Spleen (tissue), 11 donors: ENCODE results near the gene SRGAP3. TPM values are rescaled to one million over a fixed set of nuclear protein-coding genes. Genes with fewer than 3 reads are reported as not detected.

Experiments
- DNase-seq: peaks from one replicate; pipeline ENCODE4 v3.0.0-alpha.2; 2020
- H3K27ac ChIP-seq, 8 donors: fragments of 200-600 bp; sonication (generic) in 7 of 8; 1 replicate in 4 of 8; 2 replicates in 4 of 8; pipeline versions ENCODE4 v1.5.0 to v1.8.0; 2016 to 2021; ENCODE audit warnings: inconsistent platforms in 4 of 8, mild to moderate bottlenecking in 4 of 8, moderate library complexity in 1 of 8
- H3K27me3 ChIP-seq, 7 donors: fragments of 200-600 bp; sonication (generic) in 6 of 7; replicated peaks in 1 of 7; 1 replicate in 4 of 7; 2 replicates in 3 of 7; pipeline versions ENCODE4 v1.5.0 to v1.8.0; 2016 to 2021; ENCODE audit warnings: inconsistent platforms in 3 of 7, mild to moderate bottlenecking in 1 of 7
- H3K36me3 ChIP-seq, 6 donors: fragments of 200-600 bp; sonication (generic) in 5 of 6; 1 replicate in 4 of 6; 2 replicates in 2 of 6; pipeline versions ENCODE4 v1.5.0 to v1.8.0; 2016 to 2021; ENCODE audit warnings: inconsistent platforms in 2 of 6
- H3K4me1 ChIP-seq, 6 donors: fragments of 200-600 bp; sonication (generic) in 5 of 6; 1 replicate in 3 of 6; 2 replicates in 3 of 6; pipeline versions ENCODE4 v1.5.0 to v1.8.0; 2016 to 2021; ENCODE audit warnings: inconsistent platforms in 3 of 6
- H3K4me3 ChIP-seq, 8 donors: fragments of 200-600 bp; sonication (generic) in 7 of 8; 1 replicate in 4 of 8; 2 replicates in 4 of 8; pipeline versions ENCODE4 v1.5.0 to v1.8.0; 2016 to 2021; ENCODE audit warnings: inconsistent platforms in 4 of 8, mild to moderate bottlenecking in 4 of 8, moderate library complexity in 2 of 8
- H3K9me3 ChIP-seq, 8 donors: fragments of 200-600 bp; sonication (generic) in 7 of 8; 1 replicate in 4 of 8; 2 replicates in 4 of 8; pipeline versions ENCODE4 v1.5.0 to v1.8.0; 2016 to 2021; ENCODE audit warnings: inconsistent platforms in 4 of 8
- CTCF ChIP-seq, 11 experiments: fragments of 200-600 bp in 7 of 11; fragments of 450-650 bp in 4 of 11; sonication (generic) in 4 of 11; IDR thresholded peaks in 8 of 11; conservative IDR thresholded peaks in 3 of 11; 1 replicate in 7 of 11; 2 replicates in 4 of 11; pipeline versions ENCODE4 v1.4.0 to v1.8.0; 2016 to 2021; ENCODE audit warnings: antibody characterized with exemption in 11 of 11, inconsistent platforms in 4 of 11, mild to moderate bottlenecking in 1 of 11
- POLR2A ChIP-seq, 3 donors: fragments of 450-650 bp; IDR thresholded peaks; one replicate each; pipeline ENCODE4 v1.5.1; 2017; ENCODE audit warnings: antibody characterized with exemption in 3 of 3, mild to moderate bottlenecking in 1 of 3
- POLR2AphosphoS5 ChIP-seq, 3 donors: sonication (generic); formaldehyde crosslinking; IDR thresholded peaks; one replicate each; pipeline ENCODE4 v1.5.1; 2017; ENCODE audit warnings: antibody characterized with exemption in 3 of 3
- WGBS, 5 donors: extraction: QIAGEN DNeasy Blood & Tissue Kit in 3 of 5; methylation state at CpG; one replicate each; pipeline versions ENCODE4 v1.1.5 to v1.1.7; 2013 to 2018; 5-methylcytosine and 5-hydroxymethylcytosine counted together
- intact Hi-C: fragments of 100-400 bp; cut with DNase I; formaldehyde crosslinking; loops from one replicate; pipeline ENCODE4 v1.15.0; 2023; ENCODE audit warnings: low total_unique reads
- polyA plus RNA-seq, 3 donors: library from polyadenylated mRNA; stranded (reverse); fragments of 200-250 nt; gene quantifications; one replicate each; pipeline ENCODE4 v1.2.1, GENCODE V29; 2013
- total RNA-seq, 7 donors: library from RNA; depleted of rRNA in 3 of 7; stranded (reverse); fragments of >200 nt in 3 of 7; fragmentation: NEBNext Ultra II Directional in 4 of 7; extraction: Animal tissue kit (Norgen Biotek cat#: 25700) in 4 of 7; gene quantifications; one replicate each; pipeline versions ENCODE4 v1.1.0 to v1.2.1, GENCODE V29; 2016 to 2021
- donor health status: healthy with polysubstance abuse.
- donor health status: DM: no; HTN: no; CAD: no; lungs with moderate emphysema.
- donor health status: DM: no; HTN: no; CAD: no.
- donor health status: Bipolar disorder and iron deficiency.
- donor health status: healthy.
- donor health status: DM: no; HTN: no; CAD: no.
- donor health status: DM: yes; HTN: yes; CAD: no.

SRGAP3 gene
- total and polyA plus RNA-seq, 10 donors = 0.54 to 10.3 (median 6.4) TPM

GRCh38 chr3:9202546-9202945 is 46.9 kb downstream of the SRGAP3 start:
- 76 to 90% (median 85%) methylated on average over 4 of the region's 4 CpGs for WGBS, 5 donors
- H3K27ac ChIP-seq = no peak overlapping the region
- intact Hi-C loops = no loop called here
- DNase-seq = no peak
- no peak for TF ChIP-seq POLR2AphosphoS5 (IDR thresholded peaks at IDR 0.05)
- no peak for TF ChIP-seq POLR2A (IDR thresholded peaks at IDR 0.05)
- no peak for TF ChIP-seq CTCF (IDR thresholded peaks at IDR 0.05 in 8 of 11, conservative IDR thresholded peaks at IDR 0.05 in 3 of 11)
- H3K4me3 ChIP-seq = no peak overlapping the region
- H3K4me1 ChIP-seq = no peaks in the 10 kb centered on the region
- H3K9me3 ChIP-seq = no peaks in the 10 kb centered on the region
- no peaks in the 10 kb centered on the region for H3K36me3 ChIP-seq
- no peaks in the 10 kb centered on the region for H3K27me3 ChIP-seq

DNA sequence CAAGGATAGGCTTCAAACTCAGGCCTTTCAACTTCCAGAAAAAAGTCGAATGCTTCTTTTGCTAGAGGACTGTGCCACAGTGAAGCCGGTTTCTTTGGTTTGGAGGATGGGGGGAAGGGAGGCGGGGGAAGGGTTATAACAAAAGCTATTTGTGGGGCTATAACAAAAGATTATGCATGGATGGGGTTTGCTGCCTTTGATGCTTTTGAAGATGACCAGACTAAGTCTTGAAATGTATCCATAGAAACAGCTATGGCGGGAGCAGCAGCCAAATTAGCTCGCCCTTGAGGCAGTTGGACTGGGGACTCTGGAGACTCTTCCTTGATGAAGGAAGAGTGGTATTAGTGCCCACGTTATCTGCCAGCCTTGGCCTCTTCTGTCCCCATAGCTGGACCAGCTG is 47.5 kb downstream of the SRGAP3 start:
- intact Hi-C loops = no loop called here
- DNase-seq = no peak
- Histone ChIP-seq H3K36me3 (no peaks in the 10 kb centered on the region), H3K27me3 (no peaks in the 10 kb centered on the region), H3K27ac (no peak overlapping the region), H3K4me3 (no peak overlapping the region), H3K4me1 (no peaks in the 10 kb centered on the region), H3K9me3 (no peaks in the 10 kb centered on the region)
- WGBS, 5 donors = 90 to 96% (median 93%) methylated on average over 6 of the region's 6 CpGs
- TF ChIP-seq POLR2AphosphoS5 (IDR thresholded peaks at IDR 0.05) (no peak), POLR2A (IDR thresholded peaks at IDR 0.05) (no peak), CTCF (IDR thresholded peaks at IDR 0.05 in 8 of 11, conservative IDR thresholded peaks at IDR 0.05 in 3 of 11) (no peak)

DNA sequence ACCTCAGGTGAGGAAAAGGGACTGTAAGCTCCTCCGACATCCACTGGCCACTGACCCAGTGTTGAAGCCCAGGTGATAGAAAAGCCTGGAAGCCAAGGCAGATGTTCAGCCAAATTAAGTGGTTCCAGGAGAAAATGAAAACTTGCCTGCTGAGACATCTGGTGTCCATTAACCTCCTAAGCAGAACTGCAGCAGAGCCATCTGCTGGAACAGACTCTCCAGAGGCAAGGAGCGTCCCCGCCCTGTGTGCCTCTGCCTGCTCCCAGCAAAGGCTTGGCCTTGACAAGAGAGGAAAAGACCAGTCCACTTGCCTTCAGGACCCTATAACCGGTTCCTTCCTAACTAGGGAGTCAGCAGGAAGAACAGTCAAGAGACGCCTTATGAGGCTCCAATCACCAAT is 48.2 kb downstream of the SRGAP3 start:
- Histone ChIP-seq H3K27me3 (no peaks in the 10 kb centered on the region), H3K4me1 (no peaks in the 10 kb centered on the region), H3K27ac (no peak overlapping the region), H3K9me3 (no peaks in the 10 kb centered on the region), H3K36me3 (no peaks in the 10 kb centered on the region), H3K4me3 (no peak overlapping the region)
- intact Hi-C loops = no loop called here
- no peak for TF ChIP-seq POLR2A (IDR thresholded peaks at IDR 0.05)
- no peak for TF ChIP-seq POLR2AphosphoS5 (IDR thresholded peaks at IDR 0.05)
- no peak for TF ChIP-seq CTCF (IDR thresholded peaks at IDR 0.05 in 8 of 11, conservative IDR thresholded peaks at IDR 0.05 in 3 of 11)
- DNase-seq = no peak
- WGBS, 5 donors = 81 to 90% (median 89%) methylated on average over 5 of the region's 5 CpGs

- intact Hi-C loops = no loop called here
Observed at GRCh38 chr3:9199775-9200174, 49.7 kb downstream of the SRGAP3 start.

More at GRCh38 chr3:9199775-9200174, 49.7 kb downstream of the SRGAP3 start:
- TF ChIP-seq CTCF (IDR thresholded peaks at IDR 0.05 in 8 of 11, conservative IDR thresholded peaks at IDR 0.05 in 3 of 11) = no peak
- no peak for TF ChIP-seq POLR2A (IDR thresholded peaks at IDR 0.05)
- no peak for TF ChIP-seq POLR2AphosphoS5 (IDR thresholded peaks at IDR 0.05)
- no peaks in the 10 kb centered on the region for H3K27me3 ChIP-seq
- no peak overlapping the region for H3K27ac ChIP-seq
- 81 to 90% (median 88%) methylated on average over 3 of the region's 3 CpGs for WGBS, 5 donors
- no peak for DNase-seq
- H3K4me3 ChIP-seq = no peak overlapping the region
- no peaks in the 10 kb centered on the region for H3K9me3 ChIP-seq
- H3K4me1 ChIP-seq = no peaks in the 10 kb centered on the region
- no peaks in the 10 kb centered on the region for H3K36me3 ChIP-seq
